GM23248 (cell line): Measurements from ENCODE around the gene PHRF1. TPM values are rescaled to one million over a fixed set of nuclear protein-coding genes. Genes with fewer than 3 reads are reported as not detected.

Experiments used
- DNase-seq: peaks from one replicate; pipeline ENCODE4 v3.0.0-alpha.2; 2015
- H2AFZ ChIP-seq: fragments of 200-600 bp; sonication (generic); 2 replicates; pipeline ENCODE4 v1.6.1; 2016; ENCODE audit warnings: antibody characterized with exemption
- H3F3A ChIP-seq: fragments of 200-600 bp; sonication (generic); 2 replicates; pipeline ENCODE4 v1.6.1; 2016; ENCODE audit warnings: mild to moderate bottlenecking, antibody characterized with exemption, mixed run types; ENCODE audit not compliant: insufficient read depth
- H3K27ac ChIP-seq: fragments of 200-600 bp; sonication (generic); 2 replicates; pipeline ENCODE4 v1.5.1; 2016; ENCODE audit warnings: mild to moderate bottlenecking
- H3K27me3 ChIP-seq: fragments of 200-600 bp; sonication (generic); replicated peaks from 2 replicates; pipeline ENCODE4 v1.6.1; 2016; ENCODE audit warnings: mild to moderate bottlenecking; ENCODE audit not compliant: insufficient read depth
- H3K36me3 ChIP-seq: fragments of 200-600 bp; sonication (generic); 2 replicates; pipeline ENCODE4 v1.6.1; 2016; ENCODE audit warnings: low read depth, mild to moderate bottlenecking
- H3K4me1 ChIP-seq: fragments of 200-600 bp; sonication (generic); 2 replicates; pipeline ENCODE4 v1.6.1; 2016; ENCODE audit warnings: mild to moderate bottlenecking; ENCODE audit not compliant: insufficient read depth
- H3K4me2 ChIP-seq: fragments of 200-600 bp; sonication (generic); one replicate; pipeline ENCODE4 v1.6.1; 2016; ENCODE audit warnings: mild to moderate bottlenecking; ENCODE audit not compliant: unreplicated experiment
- H3K4me3 ChIP-seq: fragments of 200-600 bp; sonication (generic); 2 replicates; pipeline ENCODE4 v1.5.1; 2016; ENCODE audit warnings: mild to moderate bottlenecking
- H3K79me2 ChIP-seq: fragments of 200-600 bp; sonication (generic); 2 replicates; pipeline ENCODE4 v1.6.1; 2016; ENCODE audit warnings: mild to moderate bottlenecking; ENCODE audit not compliant: insufficient read depth
- H3K9ac ChIP-seq: fragments of 200-600 bp; sonication (generic); 2 replicates; pipeline ENCODE4 v1.6.1; 2016; ENCODE audit warnings: mild to moderate bottlenecking
- H3K9me2 ChIP-seq: fragments of 200-600 bp; sonication (generic); 2 replicates; pipeline ENCODE4 v1.6.1; 2016; ENCODE audit warnings: mixed run types, mild to moderate bottlenecking, moderate library complexity; ENCODE audit not compliant: insufficient read depth
- H3K9me3 ChIP-seq: fragments of 200-600 bp; sonication (generic); one replicate; pipeline ENCODE4 v1.6.1; 2017; ENCODE audit warnings: low read depth
- H4K20me1 ChIP-seq: fragments of 200-600 bp; sonication (generic); 2 replicates; pipeline ENCODE4 v1.6.0; 2016; ENCODE audit not compliant: insufficient read depth
- EZH2 ChIP-seq: fragments of 200-600 bp; sonication (generic); IDR thresholded peaks from 2 replicates; pipeline ENCODE4 v1.6.1; 2018; ENCODE audit warnings: antibody characterized with exemption, mild to moderate bottlenecking; ENCODE audit not compliant: insufficient read depth, poor library complexity, severe bottlenecking
- EZH2phosphoT487 ChIP-seq: fragments of 200-600 bp; sonication (generic); IDR thresholded peaks from 2 replicates; pipeline ENCODE4 v1.6.1; 2018; ENCODE audit warnings: antibody characterized with exemption, moderate library complexity, mild to moderate bottlenecking, low read depth; ENCODE audit not compliant: insufficient read depth
- WGBS, 2 experiments: methylation state at CpG; one replicate each; pipeline ENCODE4 v1.1.6; 2015 to 2017; ENCODE audit warnings: low lambda C conversion rate in 2 of 2, low coverage in 1 of 2; ENCODE audit errors: missing lambda C conversion rate in 2 of 2; 5-methylcytosine and 5-hydroxymethylcytosine counted together
- in situ Hi-C: fragments of 300-500 bp; cut with MboI; formaldehyde crosslinking; loops from 2 replicates; pipeline ENCODE4 v1.15.0; 2020
- polyA plus RNA-seq: library from polyadenylated mRNA; unstranded; fragments of >200 nt; fragmentation: Nextera tagmentation; extraction: Ambion mirVana; gene quantifications from 2 replicates; pipeline ENCODE4 v1.2.1, GENCODE V29; 2016
- total RNA-seq: library from RNA; depleted of rRNA; stranded (reverse); fragments of >200 nt; shearing (Covaris generic); gene quantifications from 2 replicates; pipeline ENCODE4 v1.2.3, GENCODE V29; 2014

Gene PHRF1
- total and polyA plus RNA-seq, 2 experiments from 2014 or later = 10.9 to 27.7 TPM

DNA sequence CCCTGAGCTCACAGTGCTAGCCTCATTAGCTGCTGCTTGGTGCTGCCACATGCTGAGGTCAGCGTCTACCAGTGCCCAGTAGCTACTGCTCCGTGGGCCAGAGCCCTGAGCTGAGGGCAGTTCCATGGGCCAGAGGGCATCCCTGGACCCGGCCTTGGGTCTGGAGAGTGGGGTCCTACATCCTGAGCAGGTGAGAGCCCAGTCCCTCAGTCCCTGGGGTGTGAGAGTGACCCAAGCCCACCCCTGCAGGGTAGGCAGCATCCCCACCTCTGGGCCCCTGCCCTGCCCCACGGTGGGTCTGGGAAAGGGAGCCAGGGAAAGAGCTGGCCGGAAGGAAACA lies 25.6 kb upstream of the PHRF1 start:
- H3K9ac ChIP-seq = no peak overlapping the region
- H4K20me1 ChIP-seq = no peaks in the 10 kb centered on the region
- H3K27ac ChIP-seq = no peak overlapping the region
- no peak for DNase-seq
- 77 to 80% methylated on average over 3 to 5 of the region's 5 CpGs for WGBS, 2 experiments
- H3K9me3 ChIP-seq = no peaks in the 10 kb centered on the region
- TF ChIP-seq EZH2phosphoT487 (no peak), EZH2 (no peak)
- no peaks in the 10 kb centered on the region for H3K4me1 ChIP-seq
- no peak overlapping the region for H2AFZ ChIP-seq
- H3K4me2 ChIP-seq = no peak overlapping the region
- H3K27me3 ChIP-seq = no peaks in the 10 kb centered on the region; the same call in 1 of the 2 replicates
- H3K36me3 ChIP-seq = no peaks in the 10 kb centered on the region
- H3F3A ChIP-seq = no peaks in the 10 kb centered on the region
- no peaks in the 10 kb centered on the region for H3K9me2 ChIP-seq
- H3K4me3 ChIP-seq = no peak overlapping the region
- in situ Hi-C loops = no loop called here
- H3K79me2 ChIP-seq = no peaks in the 10 kb centered on the region

DNA sequence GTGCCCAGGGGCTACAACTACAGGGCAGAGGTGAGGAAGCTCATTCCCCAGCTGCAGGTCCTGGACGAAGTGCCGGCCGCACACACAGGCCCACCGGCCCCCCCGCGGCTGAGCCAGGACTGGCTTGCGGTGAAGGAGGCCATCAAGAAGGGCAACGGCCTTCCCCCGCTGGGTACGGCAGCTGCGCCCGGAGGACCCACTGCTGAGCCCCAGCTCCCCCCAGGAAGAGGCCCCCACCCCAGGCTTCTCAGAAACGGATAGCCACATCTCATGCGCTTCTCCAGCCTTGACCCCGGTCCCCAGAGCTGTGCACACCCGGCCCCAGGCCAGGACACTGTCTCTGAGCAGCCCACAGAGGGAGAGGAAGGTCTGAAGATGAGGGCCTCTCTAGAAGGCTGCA lies 25.1 kb upstream of the PHRF1 start:
- Histone ChIP-seq H3K9ac (no peak overlapping the region), H3K36me3 (no peaks in the 10 kb centered on the region), H2AFZ (no peak overlapping the region), H4K20me1 (no peaks in the 10 kb centered on the region), H3K79me2 (no peaks in the 10 kb centered on the region), H3K27ac (no peak overlapping the region), H3K4me1 (no peaks in the 10 kb centered on the region), H3K4me3 (no peak overlapping the region), H3K9me2 (no peaks in the 10 kb centered on the region), H3K9me3 (no peaks in the 10 kb centered on the region), H3K4me2 (no peak overlapping the region), H3F3A (no peaks in the 10 kb centered on the region), H3K27me3 (peaks cover under 1% of the 10 kb centered on the region; the same call in 1 of the 2 replicates)
- DNase-seq = no peak
- TF ChIP-seq EZH2 (no peak), EZH2phosphoT487 (no peak)
- in situ Hi-C loops = no loop called here
- WGBS, 2 experiments = 66 to 75% methylated on average over 9 to 14 of the region's 16 CpGs

DNA sequence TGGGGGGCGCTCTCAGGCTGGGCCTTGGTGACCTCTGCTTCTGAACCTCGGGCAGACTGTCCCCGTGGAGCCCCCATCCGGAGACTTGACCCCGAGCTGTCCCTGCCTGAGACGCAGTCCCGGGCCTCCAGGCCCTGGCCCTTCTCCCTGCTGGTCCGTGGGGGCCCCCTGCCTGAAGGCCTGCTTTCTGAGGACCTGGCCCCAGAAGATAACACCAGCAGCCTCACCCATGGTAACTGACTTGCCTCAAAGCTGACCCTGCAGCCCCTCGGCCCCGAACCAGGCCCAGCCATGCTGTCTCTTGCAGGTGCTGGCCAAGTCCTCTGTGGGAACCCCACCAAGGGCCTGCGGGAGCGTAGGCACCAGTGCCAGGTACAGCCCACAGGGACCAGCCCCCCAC lies 24.7 kb upstream of the PHRF1 start:
- no peak overlapping the region for H3K4me2 ChIP-seq
- no peak for TF ChIP-seq EZH2
- TF ChIP-seq EZH2phosphoT487 = no peak
- no peak overlapping the region for H3K27ac ChIP-seq
- H3K4me3 ChIP-seq = no peak overlapping the region
- in situ Hi-C loops = no loop called here
- H3K9me2 ChIP-seq = no peaks in the 10 kb centered on the region
- H3K79me2 ChIP-seq = no peaks in the 10 kb centered on the region
- H3K27me3 ChIP-seq = peaks cover 5% of the 10 kb centered on the region
- H3K9ac ChIP-seq = no peak overlapping the region
- no peaks in the 10 kb centered on the region for H4K20me1 ChIP-seq
- DNase-seq = no peak
- no peaks in the 10 kb centered on the region for H3K36me3 ChIP-seq
- WGBS, 2 experiments = 81 to 87% methylated on average over 10 to 11 of the region's 12 CpGs
- H3K4me1 ChIP-seq = no peaks in the 10 kb centered on the region
- no peaks in the 10 kb centered on the region for H3F3A ChIP-seq
- H3K9me3 ChIP-seq = no peaks in the 10 kb centered on the region
- no peak overlapping the region for H2AFZ ChIP-seq

DNA sequence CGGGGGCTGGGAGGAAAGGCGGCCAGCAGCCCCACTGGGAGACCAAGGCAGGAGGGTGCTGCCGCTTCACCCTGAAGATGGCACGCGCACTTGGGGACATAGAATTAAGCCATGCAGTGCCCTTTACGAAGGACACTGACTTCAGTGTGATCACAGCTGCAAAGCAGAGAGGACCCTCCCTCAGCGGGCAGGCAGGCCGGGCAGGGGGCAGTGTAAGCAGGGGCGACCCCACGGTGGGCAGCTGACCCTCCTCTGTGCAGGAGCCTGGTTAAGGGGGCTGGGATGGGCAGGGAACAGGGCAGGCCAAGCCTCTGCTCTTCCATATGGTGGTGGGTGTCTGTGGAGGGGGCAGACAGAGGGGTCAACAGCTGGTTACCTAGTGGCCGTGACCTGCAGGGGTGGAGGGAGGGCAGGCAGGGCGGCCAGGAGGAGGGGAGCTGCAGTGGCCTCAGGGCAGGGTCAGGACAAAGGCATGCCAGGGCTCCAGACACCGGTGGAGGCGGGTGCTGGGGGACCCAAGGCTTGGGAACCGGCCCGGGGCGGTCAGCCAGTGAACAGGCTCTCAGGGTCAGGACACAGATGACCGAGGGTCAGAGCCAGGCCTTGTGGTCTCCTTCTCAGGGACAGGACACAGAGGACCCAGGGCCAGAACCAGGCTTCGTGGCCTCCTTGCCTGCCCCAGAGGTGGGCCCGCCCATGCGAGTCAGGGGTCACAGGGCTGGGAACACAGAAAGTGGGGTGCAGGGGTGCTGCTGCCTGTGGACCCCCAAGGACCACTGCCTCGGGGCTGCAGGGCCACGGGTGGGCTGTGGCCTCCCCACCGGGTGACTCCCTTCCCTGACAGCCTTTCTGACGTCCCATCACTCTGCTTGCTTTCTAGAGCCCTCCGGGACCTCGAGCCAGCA lies 22.9 kb upstream of the PHRF1 start:
- in situ Hi-C loops = no loop called here
- no peak overlapping the region for H2AFZ ChIP-seq
- H4K20me1 ChIP-seq = no peaks in the 10 kb centered on the region
- H3F3A ChIP-seq = no peaks in the 10 kb centered on the region
- no peaks in the 10 kb centered on the region for H3K79me2 ChIP-seq
- WGBS, 2 experiments = 64 to 68% methylated on average over 22 to 26 of the region's 27 CpGs
- H3K4me3 ChIP-seq = no peak overlapping the region
- no peak overlapping the region for H3K27ac ChIP-seq
- H3K36me3 ChIP-seq = no peaks in the 10 kb centered on the region
- peaks cover 12% of the 10 kb centered on the region for H3K27me3 ChIP-seq
- no peaks in the 10 kb centered on the region for H3K9me2 ChIP-seq
- H3K4me2 ChIP-seq = no peak overlapping the region
- no peaks in the 10 kb centered on the region for H3K9me3 ChIP-seq
- no peaks in the 10 kb centered on the region for H3K4me1 ChIP-seq
- no peak for DNase-seq
- no peak for TF ChIP-seq EZH2
- TF ChIP-seq EZH2phosphoT487 = no peak
- no peak overlapping the region for H3K9ac ChIP-seq
